OCI-LY1 (cell line): ENCODE measurements around the gene REXO1.

Source experiments
- H2AFZ ChIP-seq: fragments of 200-600 bp; sonication (generic), shearing (Covaris generic); 2 replicates; pipeline ENCODE4 v1.6.0; 2014; ENCODE audit warnings: antibody characterized with exemption, mild to moderate bottlenecking, low read length
- H3F3A ChIP-seq: fragments of 200-600 bp; sonication (generic), shearing (Covaris generic); 2 replicates; pipeline ENCODE4 v1.6.0; 2014; ENCODE audit warnings: mild to moderate bottlenecking, antibody characterized with exemption, low read length, moderate library complexity; ENCODE audit not compliant: insufficient read depth
- H3K27ac ChIP-seq: fragments of 200-600 bp; sonication (generic); 2 replicates; pipeline ENCODE4 v1.5.1; 2014; ENCODE audit warnings: low read length, mixed run types, mild to moderate bottlenecking, low read depth; ENCODE audit not compliant: poor library complexity, severe bottlenecking
- H3K27me3 ChIP-seq: fragments of 200-600 bp; sonication (generic); 2 replicates; pipeline ENCODE4 v1.6.0; 2014; ENCODE audit warnings: antibody characterized with exemption, mild to moderate bottlenecking, low read length, moderate library complexity; ENCODE audit not compliant: insufficient read depth
- H3K36me3 ChIP-seq: fragments of 200-600 bp; sonication (generic); 2 replicates; pipeline ENCODE4 v1.6.1; 2014; ENCODE audit warnings: mild to moderate bottlenecking, antibody characterized with exemption, low read length, moderate library complexity, mixed read lengths; ENCODE audit not compliant: insufficient read depth
- H3K4me1 ChIP-seq: fragments of 200-600 bp; sonication (generic); 2 replicates; pipeline ENCODE4 v1.5.1; 2014; ENCODE audit warnings: mild to moderate bottlenecking, low read length, moderate library complexity; ENCODE audit not compliant: insufficient read depth, severe bottlenecking
- H3K4me2 ChIP-seq: fragments of 200-600 bp; sonication (generic), shearing (Covaris generic); 2 replicates; pipeline ENCODE4 v1.6.1; 2014; ENCODE audit warnings: low read length
- H3K4me3 ChIP-seq: fragments of 200-600 bp; sonication (generic); 2 replicates; pipeline ENCODE4 v1.5.1; 2014; ENCODE audit warnings: low read length, low read depth, mild to moderate bottlenecking, mixed read lengths; ENCODE audit not compliant: poor library complexity, severe bottlenecking
- H3K79me2 ChIP-seq: fragments of 200-600 bp; shearing (Covaris generic); 2 replicates; pipeline ENCODE4 v1.6.1; 2016; ENCODE audit warnings: mixed run types, low read length, mixed read lengths; ENCODE audit not compliant: insufficient read depth
- H3K9ac ChIP-seq: fragments of 200-600 bp; sonication (generic), shearing (Covaris generic); 2 replicates; pipeline ENCODE4 v1.6.1; 2014; ENCODE audit warnings: mild to moderate bottlenecking, low read length, mixed read lengths
- H3K9me2 ChIP-seq: fragments of 200-600 bp; sonication (generic), shearing (Covaris generic); 2 replicates; pipeline ENCODE4 v1.6.1; 2014; ENCODE audit warnings: low read depth, mild to moderate bottlenecking, low read length, mixed read lengths
- H3K9me3 ChIP-seq: fragments of 200-600 bp; shearing (Covaris generic); 2 replicates; pipeline ENCODE4 v1.6.1; 2014; ENCODE audit warnings: low read length, mixed read lengths
- H4K20me1 ChIP-seq: fragments of 200-600 bp; sonication (generic), shearing (Covaris generic); 2 replicates; pipeline ENCODE4 v1.6.0; 2016; ENCODE audit warnings: mild to moderate bottlenecking, low read length; ENCODE audit not compliant: insufficient read depth
- CTCF ChIP-seq: fragments of 200-600 bp; sonication (generic), shearing (Covaris generic); IDR thresholded peaks from 2 replicates; pipeline ENCODE4 v1.5.1; 2017; ENCODE audit warnings: mild to moderate bottlenecking, antibody characterized with exemption, low read length, moderate library complexity, mixed read lengths
- EZH2 ChIP-seq: fragments of 200-600 bp; sonication (generic), shearing (Covaris generic); IDR thresholded peaks from 2 replicates; pipeline ENCODE4 v1.8.0; 2017; ENCODE audit warnings: borderline replicate concordance, mixed run types, mild to moderate bottlenecking, antibody characterized with exemption, low read length, moderate library complexity, mixed read lengths

Gene REXO1

GRCh38 chr19:1794424-1795172 is 53.7 kb downstream of the REXO1 start:
- Histone ChIP-seq H3K4me3 (no peak overlapping the region), H3K79me2 (no peaks in the 10 kb centered on the region), H3F3A (no peaks in the 10 kb centered on the region), H3K9me2 (no peaks in the 10 kb centered on the region), H3K4me1 (no peaks in the 10 kb centered on the region), H3K36me3 (no peaks in the 10 kb centered on the region), H3K9ac (no peak overlapping the region), H3K27ac (no peak overlapping the region), H3K27me3 (no peaks in the 10 kb centered on the region), H2AFZ (no peak overlapping the region), H3K9me3 (no peaks in the 10 kb centered on the region), H3K4me2 (no peak overlapping the region), H4K20me1 (no peaks in the 10 kb centered on the region)
- TF ChIP-seq CTCF (no peak), EZH2 (no peak)

- H3K79me2 ChIP-seq: no peaks in the 10 kb centered on the region
- H3K36me3 ChIP-seq: no peaks in the 10 kb centered on the region
- H3K4me3 ChIP-seq: no peak overlapping the region
- no peak overlapping the region for H3K4me2 ChIP-seq
- H3K4me1 ChIP-seq: no peaks in the 10 kb centered on the region
- H3K9me3 ChIP-seq: no peaks in the 10 kb centered on the region
- H3K27ac ChIP-seq: no peak overlapping the region
- no peaks in the 10 kb centered on the region for H3K27me3 ChIP-seq
- no peak; the same call in 1 of the 2 replicates for TF ChIP-seq CTCF
- TF ChIP-seq EZH2: no peak
- H4K20me1 ChIP-seq: no peaks in the 10 kb centered on the region
- H3F3A ChIP-seq: no peaks in the 10 kb centered on the region
- H3K9me2 ChIP-seq: no peaks in the 10 kb centered on the region
- H3K9ac ChIP-seq: no peak overlapping the region
- H2AFZ ChIP-seq: no peak overlapping the region
Observed at GRCh38 chr19:1791879-1792278, 56.4 kb downstream of the REXO1 start.

- H3K4me1 ChIP-seq: no peaks in the 10 kb centered on the region
- H3K9me2 ChIP-seq: no peaks in the 10 kb centered on the region
- TF ChIP-seq CTCF (no peak), EZH2 (no peak)
- H3K4me3 ChIP-seq: no peak overlapping the region
- H3K9me3 ChIP-seq: no peaks in the 10 kb centered on the region
- H2AFZ ChIP-seq: no peak overlapping the region
- H3K27ac ChIP-seq: no peak overlapping the region
- H3K36me3 ChIP-seq: no peaks in the 10 kb centered on the region
- no peaks in the 10 kb centered on the region for H3K27me3 ChIP-seq
- no peaks in the 10 kb centered on the region for H3K79me2 ChIP-seq
- no peaks in the 10 kb centered on the region for H4K20me1 ChIP-seq
- H3K9ac ChIP-seq: no peak overlapping the region
- no peak overlapping the region for H3K4me2 ChIP-seq
- H3F3A ChIP-seq: no peaks in the 10 kb centered on the region
Observed at GRCh38 chr19:1790054-1790792, 58.1 kb downstream of the REXO1 start.
